Testis (tissue), 2 donors: ENCODE data around the gene ARHGEF28.

Experiments
- POLR2A ChIP-seq: fragments of 450-650 bp; IDR thresholded peaks from one replicate; pipeline ENCODE4 v1.6.1; 2017; ENCODE audit warnings: antibody characterized with exemption, mild to moderate bottlenecking, moderate library complexity
- TF ChIP-seq, protein P1 (sequence below), 3 experiments: fragments of 450-650 bp in 2 of 3; fragments of 200-600 bp in 1 of 3; sonication (generic) in 1 of 3; IDR thresholded peaks; one replicate each; pipeline ENCODE4 v1.5.1; 2016 to 2019; ENCODE audit warnings: antibody characterized with exemption in 3 of 3, mild to moderate bottlenecking in 2 of 3, moderate library complexity in 1 of 3

DNA sequence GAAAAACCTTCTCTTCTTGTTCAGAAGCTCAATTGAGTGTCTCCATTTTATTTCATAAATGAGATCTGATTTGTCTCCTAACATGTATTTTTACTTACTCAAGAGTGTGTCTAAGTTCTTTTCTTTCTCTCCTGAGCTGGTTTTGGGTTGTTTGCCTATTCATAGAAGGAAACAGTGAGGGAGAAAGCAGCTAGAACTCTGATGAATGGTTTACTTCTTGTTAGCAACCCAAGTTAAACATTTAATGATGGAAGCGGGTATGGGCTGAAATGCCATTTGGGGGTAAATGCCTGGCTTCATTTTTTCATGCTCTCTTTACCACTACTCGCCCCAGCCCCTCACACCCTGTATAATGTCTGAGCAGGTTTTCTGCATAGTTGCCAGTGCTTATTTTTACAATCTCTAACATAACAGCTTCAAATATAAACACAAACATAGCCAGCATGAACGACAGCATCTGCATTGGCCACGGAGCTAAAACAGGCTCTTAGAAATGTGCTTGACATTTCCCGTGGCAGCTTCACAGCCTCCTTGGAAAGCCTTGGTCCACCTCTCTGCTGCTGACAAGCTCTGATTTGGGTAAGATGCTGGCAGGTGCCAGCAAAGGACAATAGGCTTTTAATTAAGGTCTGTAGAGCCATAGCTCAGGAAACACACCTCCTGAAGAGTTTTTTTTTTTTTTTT, 321.1 kb downstream of the ARHGEF28 start:
- TF ChIP-seq POLR2A, result no peak
- TF ChIP-seq, protein P1, sequence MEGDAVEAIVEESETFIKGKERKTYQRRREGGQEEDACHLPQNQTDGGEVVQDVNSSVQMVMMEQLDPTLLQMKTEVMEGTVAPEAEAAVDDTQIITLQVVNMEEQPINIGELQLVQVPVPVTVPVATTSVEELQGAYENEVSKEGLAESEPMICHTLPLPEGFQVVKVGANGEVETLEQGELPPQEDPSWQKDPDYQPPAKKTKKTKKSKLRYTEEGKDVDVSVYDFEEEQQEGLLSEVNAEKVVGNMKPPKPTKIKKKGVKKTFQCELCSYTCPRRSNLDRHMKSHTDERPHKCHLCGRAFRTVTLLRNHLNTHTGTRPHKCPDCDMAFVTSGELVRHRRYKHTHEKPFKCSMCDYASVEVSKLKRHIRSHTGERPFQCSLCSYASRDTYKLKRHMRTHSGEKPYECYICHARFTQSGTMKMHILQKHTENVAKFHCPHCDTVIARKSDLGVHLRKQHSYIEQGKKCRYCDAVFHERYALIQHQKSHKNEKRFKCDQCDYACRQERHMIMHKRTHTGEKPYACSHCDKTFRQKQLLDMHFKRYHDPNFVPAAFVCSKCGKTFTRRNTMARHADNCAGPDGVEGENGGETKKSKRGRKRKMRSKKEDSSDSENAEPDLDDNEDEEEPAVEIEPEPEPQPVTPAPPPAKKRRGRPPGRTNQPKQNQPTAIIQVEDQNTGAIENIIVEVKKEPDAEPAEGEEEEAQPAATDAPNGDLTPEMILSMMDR (IDR thresholded peaks at IDR 0.05), result no peak
